ENCODE measurements around the gene UTP11.
"Not testable (repeated sequence)": the region's sequence is repeated elsewhere in the genome, so short reads cannot be mapped to it uniquely, and the experiment has no call there.

DNA sequence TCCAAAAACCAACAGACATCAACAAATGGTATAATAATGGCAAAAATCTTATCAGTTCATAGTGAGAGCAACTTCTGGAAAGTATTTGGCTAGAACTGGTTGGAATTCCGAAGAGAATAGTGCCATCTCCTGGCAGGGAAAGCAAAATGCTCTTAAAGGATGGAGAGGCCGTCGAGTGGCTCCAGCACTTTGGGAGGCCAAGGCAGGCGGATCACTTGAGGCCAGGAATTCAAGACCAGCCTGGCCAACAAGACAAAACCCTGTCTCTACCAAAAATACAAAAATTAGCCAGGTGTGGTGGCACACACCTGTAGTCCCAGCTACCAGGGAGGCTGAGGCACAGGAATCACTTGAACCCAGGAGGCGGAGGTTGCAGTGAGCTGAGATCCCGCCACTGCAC, 37.5 kb upstream of the UTP11 start:
- not testable (repeated sequence) for TF ChIP-seq EZH2 (IDR thresholded peaks at IDR 0.05; ENCODE audit: insufficient read depth, poor library complexity, severe bottlenecking); EZH2phosphoT487 (IDR thresholded peaks at IDR 0.05; ENCODE audit: insufficient read depth, low read depth)

All from GM23248 (cell line).